AG04449 (cell line): ENCODE measurements around the gene RGS13.

Source experiments
- CTCF ChIA-PET: fragments of 350-600 bp; formaldehyde crosslinking; extraction: SDS; loops from one replicate; lab custom pipeline; 2021; ENCODE audit warnings: antibody characterized with exemption; lab: Yijun Ruan, JAX
- POLR2A ChIA-PET: fragments of 400-600, 350-600 bp; formaldehyde crosslinking; extraction: SDS; loops from one replicate; lab custom pipeline; 2020; ENCODE audit warnings: antibody characterized with exemption, inconsistent platforms; lab: Yijun Ruan, JAX
- DNase-seq: peaks from one replicate; pipeline ENCODE4 v3.0.0-alpha.2; 2010; ENCODE audit warnings: low read depth, low spot score
- H3K4me3 ChIP-seq: 2 replicates; pipeline ENCODE4 v1.5.1; 2011; ENCODE audit warnings: low read depth, mild to moderate bottlenecking, control low read depth, low read length
- TF ChIP-seq, protein P1 (sequence below): IDR thresholded peaks from one replicate; pipeline ENCODE4 v1.5.1; 2011; ENCODE audit warnings: mild to moderate bottlenecking, moderate library complexity, low read length, control low read depth, inconsistent platforms; ENCODE audit not compliant: insufficient read depth; ENCODE audit errors: missing control alignments

RGS13 gene

GRCh38 chr1:192635939-192636338 is at the start of gene RGS13:
Gene RGS13, plus strand, starts transcription at chr1:192636147. Its CDS starts 8,188 bp downstream, at chr1:192644335.
- no peak within 1 kb of the TSS for H3K4me3 ChIP-seq
- TF ChIP-seq, protein P1, sequence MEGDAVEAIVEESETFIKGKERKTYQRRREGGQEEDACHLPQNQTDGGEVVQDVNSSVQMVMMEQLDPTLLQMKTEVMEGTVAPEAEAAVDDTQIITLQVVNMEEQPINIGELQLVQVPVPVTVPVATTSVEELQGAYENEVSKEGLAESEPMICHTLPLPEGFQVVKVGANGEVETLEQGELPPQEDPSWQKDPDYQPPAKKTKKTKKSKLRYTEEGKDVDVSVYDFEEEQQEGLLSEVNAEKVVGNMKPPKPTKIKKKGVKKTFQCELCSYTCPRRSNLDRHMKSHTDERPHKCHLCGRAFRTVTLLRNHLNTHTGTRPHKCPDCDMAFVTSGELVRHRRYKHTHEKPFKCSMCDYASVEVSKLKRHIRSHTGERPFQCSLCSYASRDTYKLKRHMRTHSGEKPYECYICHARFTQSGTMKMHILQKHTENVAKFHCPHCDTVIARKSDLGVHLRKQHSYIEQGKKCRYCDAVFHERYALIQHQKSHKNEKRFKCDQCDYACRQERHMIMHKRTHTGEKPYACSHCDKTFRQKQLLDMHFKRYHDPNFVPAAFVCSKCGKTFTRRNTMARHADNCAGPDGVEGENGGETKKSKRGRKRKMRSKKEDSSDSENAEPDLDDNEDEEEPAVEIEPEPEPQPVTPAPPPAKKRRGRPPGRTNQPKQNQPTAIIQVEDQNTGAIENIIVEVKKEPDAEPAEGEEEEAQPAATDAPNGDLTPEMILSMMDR, result no peak
- ChIA-PET POLR2A (no interaction called here), CTCF (no interaction called here)
- no peak for DNase-seq

DNA sequence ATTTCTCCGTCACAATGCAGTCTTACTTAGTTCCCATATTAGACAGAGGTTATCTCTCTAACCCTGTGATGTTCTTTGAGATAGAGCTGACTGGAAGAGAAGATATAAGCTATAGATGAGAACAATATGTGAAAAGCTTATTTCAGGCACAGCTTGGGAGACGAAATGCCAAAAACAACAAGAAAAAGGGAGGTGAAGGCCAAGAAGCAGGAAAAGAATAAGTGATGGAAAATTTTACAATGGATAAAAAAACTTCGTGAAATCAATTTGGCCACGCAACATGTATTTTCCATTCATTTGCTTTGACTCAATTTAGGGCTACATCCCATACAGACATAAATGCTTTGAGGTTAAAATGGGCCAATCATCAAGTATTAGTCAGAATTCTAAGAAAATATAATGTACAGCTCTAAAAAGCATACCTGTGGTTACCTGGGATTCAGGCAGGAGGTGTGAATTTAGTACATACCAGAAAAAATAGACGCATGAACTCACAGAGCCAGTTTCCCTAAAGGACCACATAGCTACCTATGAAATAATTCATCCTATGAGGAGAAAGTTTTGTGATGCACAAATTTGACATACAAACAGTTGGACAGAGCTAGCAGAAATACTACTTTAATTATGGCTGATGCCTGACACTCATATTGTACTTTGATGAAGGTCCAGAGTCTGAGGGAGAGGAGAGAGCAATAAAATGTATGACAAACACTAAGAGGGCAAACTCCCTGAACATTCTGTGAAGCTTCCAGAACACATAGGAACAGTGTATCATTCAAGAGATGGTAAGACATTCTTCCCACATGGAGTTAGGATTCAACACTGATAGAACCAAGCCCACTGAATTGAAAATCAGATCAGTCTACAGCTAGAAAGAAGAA is 48.3 kb upstream of the RGS13 start:
- ChIA-PET POLR2A (no interaction called here), CTCF (interaction anchor here (1.0 to 13.7 kb wide), 4 partner anchors 8 to 113 kb away, joined by 3 to 226 read pairs (median 6); no protein-coding TSS in a partner anchor)
- no peak for DNase-seq
- H3K4me3 ChIP-seq, result no peak overlapping the region
- TF ChIP-seq, protein P1, result no peak

- DNase-seq, result no peak
- no peak overlapping the region for H3K4me3 ChIP-seq
- TF ChIP-seq, protein P1, result no peak
- ChIA-PET CTCF (interaction anchor here (1.1 to 13.7 kb wide), 4 partner anchors 9 to 114 kb away, joined by 3 to 226 read pairs (median 5); no protein-coding TSS in a partner anchor), POLR2A (no interaction called here)
Observed at GRCh38 chr1:192588546-192588945, 47.4 kb upstream of the RGS13 start.

- ChIA-PET CTCF (interaction anchor here (1.4 to 13.7 kb wide), 2 partner anchors 12 to 115 kb away, joined by 3 to 226 read pairs; no protein-coding TSS in a partner anchor), POLR2A (no interaction called here)
- TF ChIP-seq, protein P1, result no peak
- H3K4me3 ChIP-seq, result no peak overlapping the region
- DNase-seq, result no peak
Observed at GRCh38 chr1:192589813-192590212, 46.1 kb upstream of the RGS13 start.

GRCh38 chr1:192592517-192592916 is 43.4 kb upstream of the RGS13 start:
- CTCF ChIA-PET, result interaction anchor here (0.8 to 2.0 kb wide), 5 partner anchors 10 to 118 kb away, joined by 3 to 8 read pairs (median 5); no protein-coding TSS in a partner anchor
- POLR2A ChIA-PET, result no interaction called here
- TF ChIP-seq, protein P1, result no peak
- DNase-seq, result no peak
- H3K4me3 ChIP-seq, result no peak overlapping the region

GRCh38 chr1:192592981-192593708 is 42.8 kb upstream of the RGS13 start:
- ChIA-PET CTCF (interaction anchor here (0.8 to 3.9 kb wide), 6 partner anchors 10 to 119 kb away, joined by 3 to 20 read pairs (median 6); no protein-coding TSS in a partner anchor), POLR2A (no interaction called here)
- TF ChIP-seq, protein P1, result no peak
- DNase-seq, result no peak
- no peak overlapping the region for H3K4me3 ChIP-seq
